ENCODE measurements around the gene CLEC4F. TPM values are rescaled to one million over a fixed set of nuclear protein-coding genes. Genes with fewer than 3 reads are reported as not detected.

Gene CLEC4F
- total and polyA plus RNA-seq, 2 of the 13 experiments (the other 11 are each of a cell fraction or from before 2014, with no cell fraction given): 0.12 to 0.13 TPM

DNA sequence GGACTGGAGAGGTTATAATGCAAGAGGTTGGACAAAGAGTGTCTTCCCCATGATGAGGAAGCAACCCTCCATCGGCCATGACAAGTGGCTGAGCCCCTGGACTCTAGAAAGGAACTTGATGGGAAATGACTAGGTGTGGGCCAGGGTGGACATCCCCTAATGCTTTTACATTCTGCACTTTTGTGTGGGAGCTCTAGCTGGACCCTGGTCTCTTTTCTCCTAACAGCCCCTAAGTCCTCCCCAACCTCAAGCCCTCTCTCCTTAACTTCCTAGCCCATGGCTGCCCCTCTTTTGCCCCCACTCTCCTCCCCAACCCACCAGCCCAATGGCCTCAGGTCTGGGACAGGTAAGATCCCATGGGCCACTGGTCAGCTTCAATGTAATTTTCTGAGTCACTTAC, 12.8 kb upstream of the CLEC4F start:
- no peaks in the 10 kb centered on the region for H4K20me1 ChIP-seq (ENCODE audit: insufficient read depth, low read length)
- no peaks in the 10 kb centered on the region for H3K79me2 ChIP-seq (ENCODE audit: insufficient read depth, low read length)
- H3K9ac ChIP-seq (ENCODE audit: insufficient read depth, low read depth, low read length): no peak overlapping the region
- no peak overlapping the region for H3K4me3 ChIP-seq (replicated peaks in 1 of 3; ENCODE audit: insufficient read depth in 1 of 3, low read depth in 2 of 3, low read length in 3 of 3)
- no TSS peak for BruUV-seq (replicated peaks)
- H3K27me3 ChIP-seq (ENCODE audit: control insufficient read depth in 1 of 2, insufficient read depth in 2 of 2, low read length in 2 of 2): peaks cover 3 to 47% of the 10 kb centered on the region in 2 experiments
- intact Hi-C loops (cut with micrococcal nuclease; ENCODE audit: unreplicated experiment): no loop called here
- ChIA-PET CTCF (ENCODE audit: low intra/inter-chr PET ratio, low total read pairs) (no interaction called here), POLR2A (no interaction called here)
- ATAC-seq (no peak), FAIRE-seq (no peak), DNase-seq (ENCODE audit: low spot score) (no peak)
- H3K36me3 ChIP-seq (replicated peaks in 1 of 2; ENCODE audit: control insufficient read depth in 1 of 2, insufficient read depth in 2 of 2, low read length in 2 of 2): no peaks in the 10 kb centered on the region
- no peak overlapping the region for H2AFZ ChIP-seq (ENCODE audit: low read length)
- in situ Hi-C loops (cut with HindIII; ENCODE audit: extremely low pct_ligation_motif_present, low pct_unique_long_range_greater_than_20kb): no loop called here
- H3K9me3 ChIP-seq (ENCODE audit: low read length): no peaks in the 10 kb centered on the region
- H3K4me2 ChIP-seq (ENCODE audit: low read depth, low read length): no peak overlapping the region
- 33% methylated on average over 1 of the region's 1 CpG for WGBS (ENCODE audit: low lambda C conversion rate)
- H3K27ac ChIP-seq (ENCODE audit: extremely low read length, insufficient read depth, low read length): no peak overlapping the region
- H3K4me1 ChIP-seq (ENCODE audit: insufficient read depth, low read length): peaks cover 20% of the 10 kb centered on the region
- TF ChIP-seq TAF15 (IDR thresholded peaks at IDR 0.05; ENCODE audit: low read depth, low read length, poor library complexity, severe bottlenecking) (no peak), CEBPB (IDR thresholded peaks at IDR 0.05; ENCODE audit: borderline replicate concordance, low read depth, low read length) (no peak), ZNF292 (CRISPR knock-in tag; IDR thresholded peaks at IDR 0.05; ENCODE audit: borderline replicate concordance, low read depth) (no peak), ZNF777 (CRISPR knock-in tag; IDR thresholded peaks at IDR 0.05) (no peak), ZSCAN12 (CRISPR knock-in tag; IDR thresholded peaks at IDR 0.05) (no peak), SNRNP70 (IDR thresholded peaks at IDR 0.05; ENCODE audit: low read depth, low read length) (no peak), FOXM1 (CRISPR knock-in tag; IDR thresholded peaks at IDR 0.05) (no peak), ATRX (CRISPR knock-in tag; IDR thresholded peaks at IDR 0.05; ENCODE audit: borderline replicate concordance) (no peak), ZFP36 (IDR thresholded peaks at IDR 0.05; ENCODE audit: borderline replicate concordance, low read depth, low read length, partially characterized antibody) (no peak), PHB2 (IDR thresholded peaks at IDR 0.05; ENCODE audit: partially characterized antibody) (no peak), ZNF296 (CRISPR knock-in tag; conservative IDR thresholded peaks at IDR 0.05) (no peak), PAWR (CRISPR knock-in tag; IDR thresholded peaks at IDR 0.05; ENCODE audit: borderline replicate concordance) (no peak)
- TF ChIP-seq, protein P1, sequence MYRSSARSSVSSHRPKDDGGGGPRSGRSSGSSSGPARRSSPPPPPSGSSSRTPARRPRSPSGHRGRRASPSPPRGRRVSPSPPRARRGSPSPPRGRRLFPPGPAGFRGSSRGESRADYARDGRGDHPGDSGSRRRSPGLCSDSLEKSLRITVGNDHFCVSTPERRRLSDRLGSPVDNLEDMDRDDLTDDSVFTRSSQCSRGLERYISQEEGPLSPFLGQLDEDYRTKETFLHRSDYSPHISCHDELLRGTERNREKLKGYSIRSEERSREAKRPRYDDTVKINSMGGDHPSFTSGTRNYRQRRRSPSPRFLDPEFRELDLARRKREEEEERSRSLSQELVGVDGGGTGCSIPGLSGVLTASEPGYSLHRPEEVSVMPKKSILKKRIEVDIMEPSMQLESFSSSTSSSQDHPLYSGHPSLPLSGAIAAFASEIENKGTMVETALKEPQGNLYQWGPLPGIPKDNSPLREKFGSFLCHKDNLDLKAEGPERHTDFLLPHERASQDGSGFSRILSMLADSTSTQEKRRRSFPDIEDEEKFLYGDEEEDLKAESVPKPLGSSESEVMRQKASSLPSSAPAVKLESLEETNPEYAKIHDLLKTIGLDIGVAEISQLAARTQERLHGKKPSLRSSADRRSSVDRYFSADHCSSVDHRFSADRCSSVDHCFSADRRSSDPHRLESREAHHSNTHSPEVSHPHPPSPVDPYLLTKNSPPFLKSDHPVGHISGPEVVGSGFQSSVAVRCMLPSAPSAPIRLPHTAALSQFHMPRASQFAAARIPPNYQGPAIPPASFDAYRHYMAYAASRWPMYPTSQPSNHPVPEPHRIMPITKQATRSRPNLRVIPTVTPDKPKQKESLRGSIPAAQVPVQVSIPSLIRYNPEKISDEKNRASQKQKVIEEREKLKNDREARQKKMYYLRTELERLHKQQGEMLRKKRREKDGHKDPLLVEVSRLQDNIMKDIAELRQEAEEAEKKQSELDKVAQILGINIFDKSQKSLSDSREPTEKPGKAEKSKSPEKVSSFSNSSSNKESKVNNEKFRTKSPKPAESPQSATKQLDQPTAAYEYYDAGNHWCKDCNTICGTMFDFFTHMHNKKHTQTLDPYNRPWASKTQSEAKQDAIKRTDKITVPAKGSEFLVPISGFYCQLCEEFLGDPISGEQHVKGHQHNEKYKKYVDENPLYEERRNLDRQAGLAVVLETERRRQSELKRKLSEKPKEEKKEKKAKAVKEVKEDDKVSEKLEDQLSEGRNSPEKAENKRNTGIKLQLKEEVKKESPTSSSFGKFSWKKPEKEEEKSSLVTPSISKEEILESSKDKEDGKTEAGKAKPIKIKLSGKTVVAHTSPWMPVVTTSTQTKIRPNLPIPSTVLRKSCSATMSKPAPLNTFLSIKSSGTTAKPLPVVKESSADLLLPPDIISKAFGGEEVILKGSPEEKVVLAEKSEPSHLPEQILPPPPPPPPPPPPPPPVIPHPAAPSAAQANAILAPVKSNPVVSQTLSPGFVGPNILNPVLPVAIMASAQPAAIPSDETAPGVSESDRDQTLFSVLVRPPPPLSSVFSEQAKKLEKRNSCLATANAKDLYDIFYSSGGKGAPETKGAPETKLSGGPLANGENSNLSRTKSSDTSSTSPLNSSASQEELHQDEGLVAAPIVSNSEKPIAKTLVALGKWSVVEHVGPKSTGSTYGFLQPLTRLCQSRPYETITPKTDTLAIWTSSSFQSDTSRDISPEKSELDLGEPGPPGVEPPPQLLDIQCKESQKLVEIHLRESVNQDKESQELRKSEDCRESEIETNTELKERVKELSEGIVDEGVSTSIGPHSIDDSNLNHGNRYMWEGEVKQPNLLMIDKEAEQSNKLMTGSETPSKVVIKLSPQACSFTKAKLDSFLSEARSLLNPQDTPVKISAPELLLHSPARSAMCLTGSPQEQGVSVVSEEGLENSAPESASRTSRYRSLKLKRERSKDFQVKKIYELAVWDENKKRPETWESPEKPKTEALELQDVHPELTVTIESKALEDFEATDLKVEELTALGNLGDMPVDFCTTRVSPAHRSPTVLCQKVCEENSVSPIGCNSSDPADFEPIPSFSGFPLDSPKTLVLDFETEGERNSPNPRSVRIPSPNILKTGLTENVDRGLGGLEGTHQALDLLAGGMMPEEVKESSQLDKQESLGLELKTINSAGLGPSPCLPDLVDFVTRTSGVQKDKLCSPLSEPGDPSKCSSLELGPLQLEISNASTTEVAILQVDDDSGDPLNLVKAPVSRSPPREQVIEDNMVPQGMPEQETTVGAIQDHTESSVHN (CRISPR knock-in tag; IDR thresholded peaks at IDR 0.05): no peak
- TF ChIP-seq, protein P2, sequence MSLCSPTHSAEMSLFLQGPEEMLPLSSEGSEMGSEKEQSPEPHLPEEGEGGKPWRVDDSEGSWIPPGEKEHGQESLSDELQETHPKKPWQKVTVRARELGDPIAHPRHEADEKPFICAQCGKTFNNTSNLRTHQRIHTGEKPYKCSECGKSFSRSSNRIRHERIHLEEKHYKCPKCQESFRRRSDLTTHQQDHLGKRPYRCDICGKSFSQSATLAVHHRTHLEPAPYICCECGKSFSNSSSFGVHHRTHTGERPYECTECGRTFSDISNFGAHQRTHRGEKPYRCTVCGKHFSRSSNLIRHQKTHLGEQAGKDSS (CRISPR knock-in tag; IDR thresholded peaks at IDR 0.05; ENCODE audit: borderline replicate concordance, low read depth): no peak

All from HepG2 (cell line).